H1 (cell line): Measurements from ENCODE around the gene PCDHA1. TPM values are rescaled to one million over a fixed set of nuclear protein-coding genes. Genes with fewer than 3 reads are reported as not detected.

ENCODE experiments used
- ATF3 ChIP-seq: IDR thresholded peaks from 2 replicates; pipeline ENCODE4 v1.6.1; 2011; ENCODE audit warnings: low read depth, mild to moderate bottlenecking, low read length; ENCODE audit not compliant: insufficient read depth
- CEBPB ChIP-seq: IDR thresholded peaks from 2 replicates; pipeline ENCODE4 v1.6.1; 2012; ENCODE audit warnings: low read depth, low read length
- EZH2 ChIP-seq: fragments of 200-600 bp; sonication (generic); IDR thresholded peaks from 2 replicates; pipeline ENCODE4 v1.7.1; 2012; ENCODE audit warnings: low read depth, mild to moderate bottlenecking, moderate library complexity, low read length, inconsistent platforms; ENCODE audit not compliant: severe bottlenecking
- FOSL1 ChIP-seq: IDR thresholded peaks from 2 replicates; pipeline ENCODE4 v1.6.1; 2011; ENCODE audit warnings: mild to moderate bottlenecking, low read depth, low read length, moderate library complexity; ENCODE audit not compliant: insufficient read depth
- HDAC2 ChIP-seq, 2 experiments: fragments of 300-600 bp in 1 of 2; sonication (generic) in 1 of 2; IDR thresholded peaks; 2 replicates each; pipeline ENCODE4 v1.6.1; 2011 to 2012; ENCODE audit warnings: low read depth in 2 of 2, low read length in 2 of 2, mild to moderate bottlenecking in 2 of 2, moderate library complexity in 2 of 2, borderline replicate concordance in 1 of 2, inconsistent platforms in 1 of 2
- NANOG ChIP-seq: IDR thresholded peaks from 2 replicates; pipeline ENCODE4 v1.6.1; 2011; ENCODE audit warnings: low read length, low read depth, mild to moderate bottlenecking, inconsistent platforms; ENCODE audit not compliant: insufficient read depth, poor library complexity, severe bottlenecking
- RAD21 ChIP-seq, 2 experiments: IDR thresholded peaks in 1 of 2; conservative IDR thresholded peaks in 1 of 2; 2 replicates each; pipeline ENCODE4 v1.6.1; 2011; ENCODE audit warnings: low read depth in 2 of 2, low read length in 2 of 2, improper control_type of control experiment in 1 of 2, inconsistent platforms in 1 of 2, mild to moderate bottlenecking in 1 of 2, moderate library complexity in 1 of 2
- TCF12 ChIP-seq: IDR thresholded peaks from 2 replicates; pipeline ENCODE4 v1.6.1; 2011; ENCODE audit warnings: low read depth, mild to moderate bottlenecking, low read length
- TEAD4 ChIP-seq: IDR thresholded peaks from 2 replicates; pipeline ENCODE4 v1.6.1; 2012; ENCODE audit warnings: low read depth, low read length, inconsistent platforms, mixed read lengths
- YY1 ChIP-seq: IDR thresholded peaks from 2 replicates; pipeline ENCODE4 v1.6.1; 2011; ENCODE audit warnings: low read depth, mild to moderate bottlenecking, low read length
- polyA plus RNA-seq, 7 experiments: library from polyadenylated mRNA; depleted of rRNA in 3 of 7; stranded (reverse) in 5 of 7; unstranded in 2 of 7; fragments of >200 nt in 5 of 7; fragments of 200-250 nt in 2 of 7; gene quantifications; 1 replicate in 5 of 7; 2 replicates in 1 of 7; 4 replicates in 1 of 7; pipeline versions ENCODE4 v1.2.1 to v1.2.3, GENCODE V29; 2011 to 2013; ENCODE audit warnings: missing spikeins in 2 of 7, mixed read lengths in 2 of 7
- total RNA-seq: library from RNA; stranded (reverse); fragmentation: NEBNext Ultra II Directional; extraction: Animal tissue kit (Norgen Biotek cat#: 25700); gene quantifications from 2 replicates; pipeline ENCODE4 v1.2.1, GENCODE V29; 2021

The PCDHA1 gene
- total and polyA plus RNA-seq, 2 of the 8 experiments (the other 6 are each of a cell fraction or from before 2014, with no cell fraction given) = 0.23 to 0.50 TPM

GRCh38 chr5:140883927-140884697 lies 98.2 kb downstream of the PCDHA1 start (continued):
- TF ChIP-seq NANOG (no peak), EZH2 (no peak), HDAC2 (IDR thresholded peaks at IDR 0.05; ENCODE audit: borderline replicate concordance in 1 of 2, low read depth in 2 of 2, low read length in 2 of 2) (no peak), RAD21 (IDR thresholded peaks at IDR 0.05 in 1 of 2, conservative IDR thresholded peaks at IDR 0.05 in 1 of 2; ENCODE audit: low read depth in 2 of 2, low read length in 2 of 2) (no peak), FOSL1 (no peak), YY1 (no peak), ATF3 (no peak), CEBPB (no peak), TCF12 (no peak), TEAD4 (no peak)
